HCT116 (cell line): ENCODE results near the gene C2CD3. TPM values are rescaled to one million over a fixed set of nuclear protein-coding genes. Genes with fewer than 3 reads are reported as not detected.

Experiments
- ATAC-seq: fragments of 200-7000 bp; cut with Tn5 transposase; 2 replicates; pipeline ENCODE4 v1.9.1; 2020; ENCODE audit warnings: mild to moderate bottlenecking, moderate library complexity
- BruUV-seq: library from RNA; stranded (reverse); fragments of 400-500 nt; replicated peaks from 2 replicates; lab custom pipeline; 2021; lab: Mats Ljungman, UMichigan
- CTCF ChIA-PET: fragments of 300-600 bp; sonication (Branson Sonifier 250); formaldehyde crosslinking; loops from one replicate; lab custom pipeline; 2021; ENCODE audit warnings: antibody characterized with exemption; lab: Charles Lee
- POLR2A ChIA-PET: fragments of 300-600, 350-600 bp; sonication (Branson Sonifier 250); formaldehyde crosslinking; loops from one replicate; lab custom pipeline; 2021; ENCODE audit warnings: antibody characterized with exemption; lab: Charles Lee
- RAD21 ChIA-PET, 2 experiments: fragments of 300-600 bp; sonication (Branson Sonifier 250); formaldehyde crosslinking; loops; one replicate each; lab custom pipeline; 2023; ENCODE audit warnings: low total read pairs in 2 of 2; ENCODE audit not compliant: uncharacterized antibody in 2 of 2, unreplicated experiment in 2 of 2, low non-redundant PET in 1 of 2; lab: Charles Lee
- DNase-seq: peaks from one replicate; pipeline ENCODE4 v3.0.0-alpha.2; 2010; ENCODE audit warnings: low read depth, low spot score
- H2AFZ ChIP-seq: fragments of 200-600 bp; shearing (Covaris generic), sonication (generic); 2 replicates; pipeline ENCODE4 v1.6.1; 2017; ENCODE audit warnings: low read depth, mixed run types, mixed read lengths, antibody characterized with exemption, low read length; ENCODE audit not compliant: poor library complexity, severe bottlenecking
- H3K27ac ChIP-seq: 2 replicates; pipeline ENCODE4 v1.5.1; 2012; ENCODE audit warnings: low read depth, low read length
- H3K27me3 ChIP-seq: fragments of 200-600 bp; sonication (generic); 2 replicates; pipeline ENCODE4 v1.6.1; 2016; ENCODE audit warnings: mixed run types, low read length, mixed read lengths; ENCODE audit not compliant: insufficient read depth
- H3K36me3 ChIP-seq, 2 experiments: fragments of 200-500 bp in 1 of 2; fragments of 200-600 bp in 1 of 2; sonication (Bioruptor generic) in 1 of 2; sonication (generic) in 1 of 2; 2 replicates each; pipeline versions ENCODE4 v1.5.1 to v1.6.1; 2014 to 2016; ENCODE audit warnings: low read length in 2 of 2, inconsistent platforms in 1 of 2, mixed read lengths in 1 of 2, mixed run types in 1 of 2; ENCODE audit not compliant: insufficient read depth in 2 of 2, control insufficient read depth in 1 of 2
- H3K4me1 ChIP-seq, 2 experiments: fragments of 200-600 bp in 1 of 2; sonication (generic) in 1 of 2; 2 replicates each; pipeline versions ENCODE4 v1.5.1 to v1.6.1; 2012 to 2017; ENCODE audit warnings: low read length in 2 of 2, inconsistent platforms in 1 of 2, mild to moderate bottlenecking in 1 of 2, mixed read lengths in 1 of 2, mixed run types in 1 of 2, moderate library complexity in 1 of 2; ENCODE audit not compliant: insufficient read depth in 2 of 2, control insufficient read depth in 1 of 2
- H3K4me2 ChIP-seq: fragments of 200-600 bp; sonication (generic); 2 replicates; pipeline ENCODE4 v1.6.1; 2017; ENCODE audit warnings: mixed run types, low read length, mixed read lengths
- H3K4me3 ChIP-seq, 2 experiments: fragments of 200-600 bp in 1 of 2; sonication (generic) in 1 of 2; replicated peaks in 1 of 2; 2 replicates each; pipeline ENCODE4 v1.5.1; 2011 to 2016; ENCODE audit warnings: low read length in 2 of 2, control low read depth in 1 of 2, low read depth in 1 of 2, mild to moderate bottlenecking in 1 of 2, mixed read lengths in 1 of 2, mixed run types in 1 of 2
- H3K79me2 ChIP-seq: fragments of 200-600 bp; sonication (generic); 2 replicates; pipeline ENCODE4 v1.6.1; 2017; ENCODE audit warnings: mild to moderate bottlenecking, mixed run types, low read length, moderate library complexity, mixed read lengths; ENCODE audit not compliant: insufficient read depth
- H3K9ac ChIP-seq: fragments of 200-600 bp; sonication (generic); 2 replicates; pipeline ENCODE4 v1.6.1; 2016; ENCODE audit warnings: low read length, mixed read lengths
- H3K9me2 ChIP-seq: fragments of 200-600 bp; sonication (generic), shearing (Covaris generic); 2 replicates; pipeline ENCODE4 v1.6.1; 2017; ENCODE audit warnings: mixed run types, mild to moderate bottlenecking, moderate library complexity; ENCODE audit not compliant: insufficient read depth
- H3K9me3 ChIP-seq, 2 experiments: fragments of 200-500 bp in 1 of 2; fragments of 200-600 bp in 1 of 2; sonication (Bioruptor generic) in 1 of 2; sonication (generic) in 1 of 2; 2 replicates each; pipeline ENCODE4 v1.6.1; 2014 to 2017; ENCODE audit warnings: low read length in 2 of 2, mixed read lengths in 2 of 2, inconsistent platforms in 1 of 2, low read depth in 1 of 2, mild to moderate bottlenecking in 1 of 2, mixed run types in 1 of 2, moderate library complexity in 1 of 2; ENCODE audit not compliant: control insufficient read depth in 1 of 2, insufficient read depth in 1 of 2
- H4K20me1 ChIP-seq: fragments of 200-600 bp; sonication (generic), shearing (Covaris generic); 2 replicates; pipeline ENCODE4 v1.6.1; 2017; ENCODE audit warnings: mixed run types, mild to moderate bottlenecking, moderate library complexity; ENCODE audit not compliant: insufficient read depth
- EGR1 ChIP-seq: IDR thresholded peaks from 2 replicates; pipeline ENCODE4 v1.6.1; 2012; ENCODE audit warnings: low read depth
- ELF1 ChIP-seq: IDR thresholded peaks from 2 replicates; pipeline ENCODE4 v1.6.1; 2012; ENCODE audit warnings: low read depth, borderline replicate concordance
- EZH2 ChIP-seq: fragments of 200-600 bp; sonication (generic); IDR thresholded peaks from 2 replicates; pipeline ENCODE4 v1.6.1; 2017; ENCODE audit warnings: antibody characterized with exemption, mixed run types
- EZH2phosphoT487 ChIP-seq: fragments of 200-600 bp; IDR thresholded peaks from 2 replicates; pipeline ENCODE4 v1.6.1; 2018; ENCODE audit warnings: antibody characterized with exemption, borderline replicate concordance
- POLR2A ChIP-seq: IDR thresholded peaks from 2 replicates; pipeline ENCODE4 v1.7.0; 2011; ENCODE audit warnings: borderline replicate concordance; ENCODE audit not compliant: insufficient read depth, insufficient read length; ENCODE audit errors: extremely low read depth
- SRF ChIP-seq: IDR thresholded peaks from 2 replicates; pipeline ENCODE4 v1.6.1; 2012; ENCODE audit warnings: low read depth
- ZBTB33 ChIP-seq: IDR thresholded peaks from 2 replicates; pipeline ENCODE4 v1.6.1; 2011; ENCODE audit warnings: mild to moderate bottlenecking, low read length, moderate library complexity; ENCODE audit not compliant: insufficient replicate concordance; ENCODE audit errors: extremely low read depth
- intact Hi-C: fragments of 100-400 bp; cut with micrococcal nuclease; formaldehyde crosslinking; loops from 2 replicates; pipeline ENCODE4 v1.10.0; 2022
- total RNA-seq: library from RNA; stranded (reverse); gene quantifications from one replicate; pipeline ENCODE4 v1.2.1, GENCODE V29; 2021; ENCODE audit not compliant: unreplicated experiment

C2CD3 gene
- total RNA-seq, 1 experiment from 2014 or later, result 30.6 TPM

GRCh38 chr11:73968356-73968966 lies 202.3 kb downstream of the C2CD3 start:
- intact Hi-C loops, result loop anchor here (10.0 kb wide), 1 partner anchor 236 kb away; no protein-coding TSS in a partner anchor
- DNase-seq, result no peak
- H3K4me2 ChIP-seq, result no peak overlapping the region

More at GRCh38 chr11:73968356-73968966, 202.3 kb downstream of the C2CD3 start:
- H4K20me1 ChIP-seq, result no peaks in the 10 kb centered on the region
- H2AFZ ChIP-seq, result no peak overlapping the region
- ATAC-seq, result no peak
- no peak for TF ChIP-seq SRF
- TF ChIP-seq EZH2, result no peak
- TF ChIP-seq POLR2A, result no peak
- TF ChIP-seq EZH2phosphoT487, result no peak
- TF ChIP-seq ELF1, result no peak
- no peak for TF ChIP-seq ZBTB33
- no peak for TF ChIP-seq EGR1
- CTCF ChIA-PET, result no interaction called here
- H3K79me2 ChIP-seq, result no peaks in the 10 kb centered on the region
- no peak overlapping the region for H3K27ac ChIP-seq
- H3K9me2 ChIP-seq, result no peaks in the 10 kb centered on the region
- no peak overlapping the region for H3K9ac ChIP-seq
- RAD21 ChIA-PET, result no interaction called here
- H3K9me3 ChIP-seq, result no peaks in the 10 kb centered on the region
- no peak overlapping the region for H3K4me3 ChIP-seq
- no peaks in the 10 kb centered on the region for H3K36me3 ChIP-seq
- peaks cover 0 to 5% of the 10 kb centered on the region in 2 experiments; a peak in 2 of 4 replicates for H3K4me1 ChIP-seq
- BruUV-seq, result no TSS peak
- POLR2A ChIA-PET, result no interaction called here
- no peaks in the 10 kb centered on the region for H3K27me3 ChIP-seq
